HG03135 (cell line): ENCODE measurements around the gene PPP2R3C.
"Not testable (repeated sequence)": the region's sequence is repeated elsewhere in the genome, so short reads cannot be mapped to it uniquely, and the experiment has no call there.

ENCODE experiments used
- ATAC-seq: cut with Tn5 transposase; IDR thresholded peaks from one replicate; pipeline ENCODE4 v1.9.1; 2021; ENCODE audit warnings: mild to moderate bottlenecking, moderate library complexity; ENCODE audit not compliant: unreplicated experiment

PPP2R3C gene

DNA sequence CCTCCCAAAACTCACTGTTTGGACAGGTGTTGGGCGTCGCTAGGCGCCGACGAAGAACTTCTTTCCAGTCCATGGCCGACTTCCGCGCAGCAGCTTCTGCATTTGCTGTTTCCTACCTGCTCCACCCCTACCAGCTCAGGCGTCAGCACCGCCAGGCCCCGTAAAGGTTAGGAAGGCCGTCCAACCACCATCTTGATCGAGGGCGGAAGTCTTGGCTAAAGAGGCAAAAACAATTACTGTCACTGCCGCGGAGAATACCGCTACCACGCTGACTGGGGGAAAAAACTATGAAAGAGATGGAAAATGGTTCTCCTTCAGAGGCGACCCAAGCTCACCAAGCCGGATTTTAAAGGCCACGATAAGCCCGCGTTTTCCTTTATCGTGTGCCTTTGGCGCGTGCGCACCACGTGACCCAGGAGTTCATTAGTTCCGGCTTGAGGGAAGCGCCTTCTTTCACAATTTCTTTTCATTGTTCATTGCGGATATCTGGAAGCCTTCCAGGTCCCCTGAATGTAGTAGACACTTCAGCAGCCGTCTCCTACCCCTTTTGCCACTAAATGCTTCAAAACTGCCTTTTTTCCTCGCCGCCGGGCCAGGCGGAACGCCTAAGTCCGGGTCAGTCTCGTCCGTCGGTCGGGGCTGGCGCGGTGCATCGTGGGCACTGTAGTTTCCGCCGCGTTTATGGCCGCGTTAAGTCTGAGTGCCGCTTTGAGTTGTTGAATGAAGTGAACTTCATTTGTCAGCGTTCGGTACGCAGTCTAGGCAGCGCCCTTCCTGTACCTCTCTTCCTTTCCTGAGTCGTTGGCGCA, at the start of gene PPP2R3C, which contains the start of gene PRORP:
Gene PPP2R3C, minus strand, starts transcription at position 104 of the 809 bp plus-strand sequence. Its CDS starts 31 bp downstream, at position 73.
Gene PRORP, plus strand, starts transcription at position 666 of the 809 bp plus-strand sequence. CDS start 694 bp downstream, outside the sequence.
- ATAC-seq: peak; percentile 86

DNA sequence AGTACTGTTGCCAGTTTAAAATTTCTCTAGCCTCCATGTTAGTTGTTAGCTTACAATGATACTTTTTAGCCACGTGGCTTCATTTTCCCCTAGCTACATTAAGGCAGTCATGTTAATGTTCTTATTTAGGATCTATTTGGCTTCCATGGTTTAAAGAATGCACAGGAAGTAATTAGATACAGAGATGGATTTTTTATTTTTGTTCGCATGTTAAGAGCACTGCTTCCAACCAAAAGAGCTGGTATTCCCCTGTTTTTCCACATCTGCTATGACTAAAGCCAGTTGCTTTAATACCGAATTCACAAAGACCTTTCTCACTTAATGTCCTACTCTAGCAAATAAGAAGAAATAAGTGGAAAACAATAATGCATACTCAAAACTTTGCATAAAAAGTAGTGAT, 45.7 kb upstream of the PPP2R3C start:
- no peak for ATAC-seq

DNA sequence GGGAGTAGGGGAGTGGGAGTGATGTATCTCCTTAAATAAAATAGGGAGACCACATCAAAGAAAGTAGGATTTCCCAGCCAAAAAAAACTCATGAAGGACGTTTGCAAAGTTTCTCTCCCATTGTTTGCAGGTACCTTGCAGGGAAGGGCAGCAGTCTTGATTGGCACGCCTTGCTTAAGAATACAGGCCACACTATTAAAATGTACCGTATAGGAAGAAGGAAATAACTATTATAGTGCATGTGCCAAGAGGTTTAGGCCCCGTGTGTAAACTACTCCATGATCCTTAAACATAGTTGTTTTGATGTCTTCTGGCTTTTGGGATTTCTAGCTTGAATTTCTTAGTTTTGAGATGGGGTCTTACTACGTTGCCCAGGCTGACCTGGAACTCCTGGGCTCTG, 43.1 kb upstream of the PPP2R3C start:
- no peak for ATAC-seq

DNA sequence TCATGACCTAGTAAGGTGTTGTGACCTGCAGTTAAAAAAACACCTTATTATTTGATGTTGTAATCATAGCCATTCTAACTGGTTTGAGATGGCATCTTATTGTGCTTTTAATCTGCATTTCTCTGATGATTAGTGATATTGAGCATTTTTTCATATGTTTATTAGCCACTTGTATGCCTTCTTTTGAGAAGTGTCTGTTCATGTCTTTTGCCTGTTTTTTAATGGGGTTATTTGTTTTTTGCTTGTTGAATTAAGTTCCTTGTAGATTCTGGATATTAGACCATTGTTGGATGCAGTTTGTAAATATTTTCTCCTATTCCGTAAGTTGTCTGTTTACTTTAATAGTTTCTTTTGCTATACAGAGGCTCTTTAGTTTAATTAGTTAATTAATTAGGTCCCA, 41.6 kb upstream of the PPP2R3C start:
- ATAC-seq: no peak

DNA sequence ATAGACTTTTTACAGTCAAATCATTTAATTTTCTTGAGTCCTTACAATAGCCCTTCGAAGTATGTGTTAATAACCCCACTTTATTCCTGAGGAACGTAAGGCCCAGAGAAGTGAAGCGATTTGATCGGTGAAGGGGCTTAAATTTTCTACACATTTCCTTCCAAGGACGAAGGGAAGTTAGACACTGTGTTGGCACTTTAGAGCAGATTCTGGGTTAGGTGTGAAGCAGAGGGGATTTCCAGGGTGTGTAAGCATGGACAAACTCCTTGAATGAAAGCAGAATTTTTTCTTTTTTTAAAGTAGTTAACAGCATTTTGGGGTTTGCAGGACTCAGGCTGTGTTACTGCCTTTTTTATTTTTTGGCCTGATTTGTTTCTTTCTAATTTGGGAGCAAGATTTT, 39.4 kb upstream of the PPP2R3C start:
- ATAC-seq: no peak

DNA sequence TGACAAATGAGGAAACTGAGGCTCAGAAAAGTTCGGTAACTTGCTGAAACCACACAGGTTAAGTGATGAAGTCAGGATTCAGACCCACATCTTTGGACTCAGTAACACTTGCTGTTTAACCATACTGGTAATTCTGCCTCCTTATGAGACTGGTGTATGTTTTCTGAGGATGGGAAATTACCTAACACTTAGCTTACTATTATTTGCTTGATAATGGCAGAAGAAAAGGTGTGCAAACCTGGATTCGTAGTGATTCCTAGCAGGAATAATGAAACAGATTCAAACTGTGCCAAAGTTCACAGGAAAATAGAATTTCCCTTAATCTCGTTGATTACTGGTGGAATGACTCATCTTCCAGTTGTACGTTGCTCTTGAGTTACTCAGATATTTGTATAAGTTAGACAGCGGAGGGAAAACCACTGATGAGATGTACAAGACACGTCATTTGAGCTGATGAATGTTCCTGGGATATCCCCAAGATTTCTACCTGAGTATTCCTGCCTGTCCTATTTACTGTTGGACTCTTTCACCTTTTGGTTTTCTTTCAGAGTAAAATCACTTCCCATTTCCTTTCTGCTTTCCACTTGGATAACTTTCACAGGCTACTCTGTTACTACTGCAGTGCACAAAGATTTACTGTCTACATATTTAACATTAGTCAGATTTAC, 38.1 kb upstream of the PPP2R3C start:
- no peak for ATAC-seq

DNA sequence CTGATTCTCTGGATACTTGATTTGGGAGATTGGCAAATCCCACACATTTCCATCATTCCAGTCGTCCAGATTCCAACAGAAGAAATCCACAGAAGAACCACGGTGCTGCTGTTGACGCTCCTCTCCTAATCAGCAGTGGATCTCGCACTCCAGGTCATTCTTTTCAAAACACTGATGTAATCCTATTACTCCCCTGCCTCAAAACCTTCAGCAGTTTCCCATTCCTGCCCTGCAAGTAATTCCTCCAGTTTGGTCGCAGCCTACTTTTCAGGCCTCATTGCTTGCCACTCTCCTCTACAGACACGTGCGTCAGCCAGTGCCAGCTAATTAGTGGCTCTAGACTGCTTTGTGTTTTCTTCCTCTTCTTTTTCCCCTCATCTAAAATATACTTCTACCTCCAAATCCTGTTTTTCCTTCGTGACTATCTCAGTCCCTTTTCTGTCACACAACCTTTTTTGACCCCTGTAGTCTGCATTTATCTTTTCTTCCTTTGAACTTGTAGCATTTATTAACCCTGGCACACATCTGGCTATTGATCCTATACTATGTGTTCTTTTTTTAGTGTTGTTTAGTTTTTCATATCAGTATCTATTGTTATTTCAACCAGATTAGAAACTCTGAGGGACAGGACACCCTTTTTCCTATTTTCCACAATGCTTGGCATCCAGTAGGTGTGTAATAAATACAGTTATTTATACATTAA, 37.3 kb upstream of the PPP2R3C start:
- no peak for ATAC-seq

DNA sequence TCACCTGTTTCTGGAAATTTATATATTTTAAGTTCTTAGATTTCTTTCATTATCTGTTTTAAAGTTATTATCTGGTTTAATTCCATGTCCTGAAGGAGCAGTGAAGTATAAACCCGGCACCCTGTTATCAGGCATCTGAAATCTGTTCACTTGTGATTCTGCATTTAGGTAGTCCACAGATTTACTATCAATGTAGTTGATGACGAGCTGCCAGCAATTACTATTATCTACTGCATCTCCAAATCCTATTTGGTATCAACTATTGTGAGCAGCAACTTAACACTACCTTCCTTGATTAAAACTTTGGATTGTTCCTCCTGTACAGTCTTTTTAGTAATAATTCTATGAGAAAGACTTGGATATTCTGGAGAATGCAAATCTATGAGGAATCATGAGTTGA, 36.7 kb upstream of the PPP2R3C start:
- no peak for ATAC-seq

DNA sequence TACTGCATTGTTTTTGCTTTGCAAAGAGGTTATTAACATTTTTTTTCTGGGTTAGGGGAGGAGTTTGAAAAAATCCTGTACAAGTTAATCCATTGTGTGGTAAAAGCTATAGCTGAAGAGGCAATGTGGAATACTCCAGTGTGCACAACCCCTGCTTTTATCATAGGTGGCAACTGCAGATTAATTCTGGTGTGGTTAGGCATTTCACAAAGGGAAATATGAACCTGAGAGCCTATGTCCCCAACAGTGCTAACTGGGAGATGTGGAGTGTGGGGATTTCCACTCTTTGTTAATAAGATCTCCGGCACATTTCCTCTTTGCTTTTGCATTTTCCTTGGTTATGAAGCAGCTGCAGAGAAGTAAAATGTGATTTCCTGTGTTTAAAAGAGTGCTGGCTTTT, 34.2 kb upstream of the PPP2R3C start:
- ATAC-seq: no peak

DNA sequence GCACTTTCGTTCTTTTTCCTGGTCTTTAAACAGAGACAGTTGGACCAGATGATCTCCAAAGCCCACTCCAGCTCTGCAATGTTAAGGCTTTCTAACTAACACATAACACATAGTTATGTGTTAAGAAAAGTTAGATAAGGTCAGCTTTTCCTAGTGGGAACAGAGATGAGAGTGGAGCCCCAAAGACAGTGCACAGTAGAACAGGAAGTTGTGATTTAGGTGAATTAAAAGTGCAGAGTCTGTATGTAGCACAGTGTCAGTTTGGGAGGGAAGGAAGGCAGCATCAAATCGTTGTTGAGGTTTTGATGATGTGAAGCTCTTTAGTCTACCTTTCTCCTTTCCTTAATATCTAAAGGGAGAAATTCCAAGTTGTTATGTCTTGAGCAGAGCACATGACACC, 32.2 kb upstream of the PPP2R3C start:
- no peak for ATAC-seq

DNA sequence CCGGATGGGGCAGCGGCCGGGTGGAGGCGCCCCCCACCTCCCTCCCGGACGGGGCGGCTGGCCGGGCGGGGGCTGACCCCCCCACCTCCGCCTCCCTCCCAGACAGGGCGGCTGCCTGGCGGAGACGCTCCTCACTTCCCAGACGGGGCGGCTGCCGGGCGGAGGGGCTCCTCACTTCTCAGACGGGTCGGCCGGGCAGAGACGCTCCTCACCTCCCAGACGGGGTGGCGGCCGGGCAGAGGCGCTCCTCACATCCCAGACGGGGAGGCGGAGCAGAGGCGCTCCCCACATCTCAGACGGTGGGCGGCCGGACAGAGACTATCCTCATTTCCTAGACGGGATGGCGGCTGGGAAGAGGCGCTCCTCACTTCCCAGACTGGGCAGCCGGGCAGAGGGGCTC, 30.7 kb upstream of the PPP2R3C start:
- not testable (repeated sequence) for ATAC-seq

DNA sequence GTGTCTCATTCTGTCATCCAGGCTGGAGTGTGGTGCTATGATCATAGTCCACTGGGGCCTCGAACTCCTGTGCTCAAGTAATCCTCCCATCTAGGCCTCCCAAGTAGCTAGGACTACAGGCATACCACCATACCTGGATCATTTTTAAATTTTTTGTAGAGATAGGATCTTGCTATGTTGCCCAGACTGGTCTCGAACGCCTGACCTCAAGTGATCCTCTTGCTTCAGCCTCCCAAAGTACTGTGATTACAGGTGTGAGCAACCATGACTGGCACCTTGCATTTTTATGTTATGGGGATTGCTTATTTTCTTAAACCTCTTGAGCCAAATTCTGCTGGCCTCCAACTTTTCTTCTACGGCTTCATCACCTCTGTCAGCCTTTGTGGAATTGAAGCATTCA, 27.4 kb upstream of the PPP2R3C start:
- no peak for ATAC-seq

DNA sequence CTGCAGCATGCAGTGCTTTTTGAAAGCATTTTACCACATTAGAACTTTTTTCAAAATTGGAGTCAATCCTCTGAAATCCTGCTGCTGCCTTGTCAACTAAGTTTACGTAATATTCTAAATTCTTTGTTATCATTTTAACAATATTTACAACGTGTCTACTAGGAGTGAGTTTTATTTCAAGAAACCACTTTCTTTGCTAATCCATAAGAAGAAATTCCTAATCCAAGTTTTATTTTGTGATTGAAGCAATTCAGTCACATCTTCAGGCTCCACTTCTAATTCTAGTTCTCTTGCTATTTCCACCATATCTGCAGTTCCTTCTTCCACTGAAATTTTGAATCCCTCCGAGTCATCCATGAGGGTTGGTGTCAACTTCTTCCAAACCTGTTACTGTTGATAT, 25.9 kb upstream of the PPP2R3C start:
- no peak for ATAC-seq

DNA sequence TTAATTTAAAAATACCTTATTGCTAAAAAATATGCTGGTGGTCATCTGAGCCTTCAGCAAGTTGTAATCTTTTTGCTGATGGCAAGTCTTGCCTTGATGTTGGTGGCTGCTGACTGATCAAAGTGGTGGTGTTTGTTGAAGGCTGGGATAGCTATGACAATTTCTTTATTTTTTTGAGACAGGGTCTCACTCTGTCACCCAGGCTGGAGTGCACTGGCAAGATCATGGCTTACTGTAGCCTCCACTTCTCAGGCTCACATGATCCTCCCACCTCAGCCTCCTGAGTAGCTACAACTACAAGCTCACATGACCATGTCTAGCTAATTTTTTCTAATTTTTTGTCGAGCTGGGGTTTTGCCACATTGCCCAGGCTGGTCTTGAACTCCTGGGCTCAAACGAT, 25.4 kb upstream of the PPP2R3C start:
- no peak for ATAC-seq

DNA sequence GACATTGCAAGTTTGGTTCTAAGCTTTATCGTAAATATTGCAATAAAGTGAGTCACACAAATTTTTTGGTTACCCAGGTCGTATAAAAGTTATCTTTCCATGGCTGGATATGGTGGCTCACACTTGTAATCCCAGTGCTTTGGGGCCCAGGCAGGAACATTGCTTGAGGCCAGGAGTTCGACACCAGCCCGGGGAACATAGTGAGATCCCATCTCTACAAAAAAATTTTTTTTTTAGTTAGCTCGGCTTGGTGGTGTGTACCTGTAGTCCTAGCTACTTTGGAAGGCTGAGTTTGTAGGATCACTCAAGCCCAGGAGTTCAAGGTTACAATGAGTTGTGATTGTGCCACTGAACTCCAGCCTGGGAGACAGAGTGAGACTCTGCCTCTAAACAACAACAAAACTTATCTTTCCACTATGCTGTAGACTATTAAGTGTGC, 24.9 kb upstream of the PPP2R3C start:
- no peak for ATAC-seq

DNA sequence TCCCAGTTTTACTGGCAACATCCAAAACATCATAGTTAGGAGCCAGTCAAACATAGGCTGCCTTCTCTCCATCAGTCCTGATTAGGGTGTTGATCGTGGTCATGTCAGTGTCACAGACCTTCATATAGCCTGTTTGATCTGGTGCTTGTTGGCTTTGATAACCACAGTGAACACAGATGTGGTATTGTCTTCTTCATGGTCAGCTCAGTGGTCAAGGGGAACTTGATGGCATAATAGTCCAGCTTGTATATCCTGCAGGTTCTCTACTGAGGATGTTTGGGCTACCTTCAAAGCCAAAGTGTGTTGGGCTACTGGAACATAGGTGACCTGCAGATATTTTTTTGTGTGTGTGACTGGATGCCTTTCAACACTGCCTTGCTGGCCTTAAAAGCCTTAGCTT, 22.2 kb upstream of the PPP2R3C start:
- ATAC-seq: no peak

DNA sequence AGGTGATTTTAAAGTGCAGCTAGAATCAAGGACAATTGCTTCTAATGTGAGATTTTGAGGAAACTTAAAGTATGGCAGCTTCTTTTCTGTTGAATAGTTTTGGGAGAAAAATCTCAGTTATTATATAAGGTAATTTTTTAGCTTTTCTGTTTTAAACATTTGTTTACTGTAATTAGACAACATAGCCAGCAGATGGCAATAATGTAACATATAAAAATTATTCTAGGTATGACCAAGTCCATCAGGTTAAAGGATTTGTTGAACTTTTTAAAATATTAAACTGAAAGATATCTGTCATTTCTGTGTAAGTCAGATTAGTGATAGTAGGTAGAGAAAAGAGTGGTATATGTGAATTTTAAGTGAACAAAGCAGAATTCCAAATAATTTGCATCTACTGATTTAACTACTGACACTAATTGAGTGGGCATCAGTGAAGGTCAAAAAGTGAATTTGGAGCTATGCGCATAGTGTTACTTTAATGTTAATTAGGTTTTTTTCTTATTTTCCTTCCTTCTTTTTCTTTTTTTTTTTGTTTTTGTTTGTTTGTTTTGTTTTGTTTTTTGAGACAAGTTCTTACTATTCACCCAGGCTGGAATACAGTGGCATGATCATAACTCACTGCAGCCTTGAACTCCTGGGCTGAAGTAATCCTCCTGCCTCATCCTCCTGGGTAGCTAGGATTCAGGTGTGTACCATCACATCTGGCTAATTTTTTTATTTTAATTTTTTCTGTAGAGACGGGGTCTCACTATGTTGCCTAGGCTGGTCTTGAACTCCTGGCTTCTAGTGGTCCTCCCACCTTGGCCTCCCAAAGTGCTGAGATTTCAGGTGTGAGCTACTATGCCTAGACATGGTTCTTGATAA, 19.2 kb upstream of the PPP2R3C start:
- no peak for ATAC-seq

DNA sequence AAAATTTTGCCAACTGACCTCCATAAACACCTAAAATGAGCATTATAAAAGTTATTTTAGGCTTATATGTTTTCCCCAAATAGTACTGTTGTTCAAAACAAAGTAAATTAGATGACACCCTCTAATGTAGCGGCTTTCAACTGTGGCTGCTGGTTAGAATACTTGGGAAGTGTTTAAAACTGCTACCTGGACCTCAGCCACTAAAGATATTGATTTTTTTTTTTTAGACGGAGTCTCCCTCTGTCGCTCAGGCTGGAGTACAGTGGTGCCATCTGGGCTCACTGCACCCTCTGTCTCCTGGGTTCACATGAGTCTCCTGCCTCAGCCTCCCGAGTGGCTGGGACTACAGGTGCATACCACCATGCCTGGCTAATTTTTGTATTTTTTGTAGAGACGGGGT, 16.8 kb upstream of the PPP2R3C start:
- ATAC-seq: no peak

DNA sequence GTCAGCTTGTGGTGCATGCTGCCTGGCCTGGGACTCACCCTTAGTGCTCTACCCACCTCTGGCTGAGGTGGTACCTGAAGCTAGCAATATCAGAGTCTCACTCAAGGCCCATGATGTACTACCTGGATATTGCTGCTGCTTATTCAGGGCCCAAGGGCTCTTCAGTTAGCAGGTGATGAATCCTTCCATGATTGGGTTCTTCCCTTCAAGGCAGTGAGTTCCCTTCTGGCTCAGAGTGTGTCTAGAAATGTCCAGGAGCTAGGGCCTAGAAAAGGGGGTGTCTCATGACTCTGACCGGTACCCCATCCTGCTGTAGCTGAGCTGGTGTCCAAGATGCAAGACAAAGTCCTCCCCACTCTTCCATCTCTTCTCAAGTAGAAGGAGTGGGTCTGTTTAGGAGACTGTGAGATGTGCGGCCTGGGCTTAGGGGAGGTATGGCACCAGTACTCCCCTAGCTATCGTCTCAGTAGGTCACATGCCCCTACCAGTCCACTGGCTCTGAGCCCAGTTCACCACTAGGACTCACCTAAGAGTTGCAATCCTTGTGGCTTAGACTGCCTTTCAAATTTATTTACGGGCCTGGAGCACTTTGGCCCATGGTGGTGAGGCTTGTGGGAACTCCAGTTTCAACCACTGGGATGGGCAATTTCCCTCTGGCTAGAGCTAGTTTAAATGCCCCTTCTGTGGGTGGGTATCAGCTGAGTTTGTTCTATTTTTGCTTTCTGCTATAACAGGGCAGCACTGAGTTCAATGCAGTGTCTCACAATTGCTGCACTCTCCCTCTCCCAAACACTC, 12.7 kb upstream of the PPP2R3C start:
- ATAC-seq: no peak
